HG03196 (cell line): Measurements from ENCODE around the gene GBF1.
"Not testable (repeated sequence)": the region's sequence is repeated elsewhere in the genome, so short reads cannot be mapped to it uniquely, and the experiment has no call there.

Experiments
- ATAC-seq: cut with Tn5 transposase; IDR thresholded peaks from one replicate; pipeline ENCODE4 v1.9.1; 2021; ENCODE audit not compliant: unreplicated experiment

Gene GBF1

GRCh38 chr10:102268375-102268888 lies 23.1 kb downstream of the GBF1 start:
- ATAC-seq = no peak

GRCh38 chr10:102269017-102269416 lies 23.7 kb downstream of the GBF1 start:
- ATAC-seq = no peak

- no peak for ATAC-seq
Measured at GRCh38 chr10:102274062-102274461, 28.7 kb downstream of the GBF1 start.

GRCh38 chr10:102275343-102275742 lies 30.0 kb downstream of the GBF1 start:
- no peak for ATAC-seq

- no peak for ATAC-seq
Measured at GRCh38 chr10:102279104-102279503, 33.8 kb downstream of the GBF1 start.

DNA sequence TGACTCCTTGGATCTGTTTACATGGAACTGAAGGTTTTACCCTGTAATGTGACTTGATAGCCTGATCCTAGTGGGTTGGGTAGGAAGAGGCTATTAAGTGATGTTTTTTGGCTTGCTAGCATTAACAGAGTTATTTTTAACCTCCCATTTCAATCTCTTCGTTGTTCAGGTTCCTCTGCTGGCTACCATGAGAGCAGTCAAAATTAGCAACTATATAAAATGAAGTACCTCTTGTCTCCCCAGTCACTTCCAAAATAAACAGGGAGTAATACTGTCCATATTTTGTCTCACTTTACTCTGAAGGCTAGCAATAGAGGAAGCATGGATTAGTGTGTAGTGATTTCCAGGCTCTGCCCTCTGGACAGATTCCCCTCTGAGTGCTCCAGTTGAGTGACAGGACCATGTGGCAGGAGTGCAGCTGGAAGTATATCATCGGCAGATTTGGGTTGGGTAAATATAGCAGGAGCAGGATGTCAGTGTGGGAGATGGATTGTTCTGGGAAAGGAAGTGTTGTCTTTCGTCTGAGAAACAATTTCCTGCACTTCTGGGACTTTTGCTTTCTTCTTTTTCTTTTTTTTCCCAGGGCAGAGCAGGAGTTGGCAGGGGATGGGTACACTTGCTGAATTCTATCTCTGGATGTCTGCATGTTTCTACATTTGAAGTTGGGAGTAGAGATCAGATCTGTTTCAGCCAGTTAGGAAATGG lies 35.2 kb downstream of the GBF1 start:
- no peak for ATAC-seq

DNA sequence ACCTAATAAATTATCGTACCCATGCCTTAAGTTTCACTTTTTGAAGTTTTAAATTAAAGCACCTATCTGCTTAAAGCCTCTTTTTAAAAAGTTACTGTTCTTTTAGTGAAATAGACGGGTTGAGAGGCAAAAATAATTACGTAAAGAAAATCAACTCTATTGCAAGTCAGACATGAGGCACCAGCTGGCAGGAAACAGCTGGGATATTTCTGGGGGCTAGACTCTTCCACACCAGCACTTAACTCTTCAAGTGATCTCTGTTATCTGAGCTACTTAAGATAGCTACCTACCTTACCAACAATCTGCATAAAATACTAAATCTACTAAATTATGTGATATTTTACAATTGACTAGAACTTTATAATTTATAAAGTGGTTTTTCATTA lies 35.8 kb downstream of the GBF1 start:
- no peak for ATAC-seq

DNA sequence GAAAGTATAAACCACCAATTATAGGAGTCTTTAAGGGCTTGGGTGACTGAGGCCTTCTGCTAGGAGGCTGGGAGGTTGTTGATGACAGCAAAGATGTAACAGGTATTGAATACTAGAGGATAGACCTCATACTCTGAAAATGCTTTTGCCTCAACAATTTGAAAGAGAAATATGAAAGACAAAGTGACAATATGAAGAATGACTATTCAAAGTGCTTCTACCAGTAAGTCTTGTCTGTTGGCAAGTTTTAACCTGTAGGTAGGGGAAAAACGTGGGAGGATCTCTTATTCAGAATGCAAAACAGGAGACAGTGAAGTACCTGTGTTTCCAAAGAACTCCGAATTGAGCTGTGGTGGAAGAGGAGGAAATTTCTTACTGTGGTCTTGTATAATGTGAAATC lies 38.2 kb downstream of the GBF1 start:
- no peak for ATAC-seq

GRCh38 chr10:102283890-102284289 lies 38.6 kb downstream of the GBF1 start:
- ATAC-seq = no peak

DNA sequence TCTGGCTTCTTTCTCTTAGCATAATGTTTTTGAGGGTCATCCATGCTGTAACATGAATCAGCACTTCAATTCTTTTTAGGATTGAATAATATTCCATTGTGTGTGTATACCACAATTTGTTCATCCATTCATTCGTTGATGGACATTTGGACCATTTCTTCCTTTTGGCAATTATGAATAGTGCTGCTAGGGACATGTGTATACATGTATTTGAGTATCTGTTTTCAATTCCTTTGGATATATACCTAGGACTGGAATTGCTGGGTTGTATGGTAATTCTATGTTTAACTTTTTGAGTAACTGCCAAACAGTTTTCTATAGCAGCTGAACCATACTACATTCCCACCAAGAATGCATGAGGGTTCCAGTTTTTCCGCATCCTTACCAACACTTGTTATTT lies 39.2 kb downstream of the GBF1 start:
- ATAC-seq = no peak

DNA sequence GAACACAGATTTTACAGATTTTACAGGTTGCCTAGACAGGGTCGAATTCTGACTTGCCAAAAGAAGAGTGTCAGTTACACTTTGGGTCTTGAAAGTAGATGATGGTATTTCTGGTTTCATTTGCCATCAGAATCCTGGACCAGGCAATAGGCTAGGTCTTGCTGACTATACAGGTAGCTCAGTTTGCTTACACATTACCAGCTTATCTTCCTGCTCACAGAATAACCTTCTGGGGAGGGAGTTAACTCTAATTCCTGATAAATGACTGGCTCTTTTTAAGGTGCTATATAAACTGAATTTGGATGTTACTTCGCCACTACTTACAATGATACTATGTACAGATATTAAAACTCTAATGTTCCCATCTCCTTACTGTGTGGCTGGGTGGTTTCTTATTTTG lies 39.8 kb downstream of the GBF1 start:
- ATAC-seq = no peak

DNA sequence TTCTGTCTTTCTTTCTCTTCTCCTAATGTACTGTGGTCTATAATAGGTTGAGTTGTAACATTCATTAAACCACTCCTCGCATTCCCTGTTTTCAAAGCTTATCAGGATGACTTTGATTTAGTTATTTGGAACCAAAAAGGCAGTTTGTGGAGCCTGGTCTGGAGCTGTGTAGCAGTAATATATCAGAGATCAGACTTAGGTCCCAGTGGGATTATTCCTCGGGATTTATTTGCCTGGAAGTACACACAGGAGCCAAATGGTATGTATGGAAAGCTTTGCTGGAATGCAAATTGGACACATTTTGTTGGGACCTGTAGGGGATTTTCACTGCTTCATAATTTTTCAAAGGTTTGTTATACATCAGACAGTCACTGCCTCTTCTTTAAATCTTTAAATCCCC lies 40.9 kb downstream of the GBF1 start:
- ATAC-seq = no peak

GRCh38 chr10:102287538-102287937 lies 42.2 kb downstream of the GBF1 start:
- ATAC-seq = no peak

DNA sequence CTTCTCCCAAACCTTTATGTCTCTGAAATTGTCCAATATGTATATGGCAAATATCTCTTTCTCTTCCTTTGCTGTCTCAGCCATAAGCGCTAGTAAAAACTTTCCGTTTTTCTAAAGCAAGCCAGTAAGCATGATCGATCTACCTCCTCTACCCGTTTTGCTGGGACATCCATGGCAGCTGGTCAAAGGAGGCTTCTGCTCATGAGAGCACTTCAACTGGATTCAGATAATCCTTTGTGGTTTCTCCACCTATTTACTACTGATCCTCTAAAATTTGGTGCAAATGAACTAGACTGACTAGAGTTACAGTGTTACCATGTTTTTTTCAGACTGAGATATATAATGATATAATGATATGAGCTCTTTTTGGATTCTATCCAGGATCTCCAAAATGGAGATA lies 42.7 kb downstream of the GBF1 start:
- no peak for ATAC-seq

- no peak for ATAC-seq
Measured at GRCh38 chr10:102289356-102289755, 44.0 kb downstream of the GBF1 start.

DNA sequence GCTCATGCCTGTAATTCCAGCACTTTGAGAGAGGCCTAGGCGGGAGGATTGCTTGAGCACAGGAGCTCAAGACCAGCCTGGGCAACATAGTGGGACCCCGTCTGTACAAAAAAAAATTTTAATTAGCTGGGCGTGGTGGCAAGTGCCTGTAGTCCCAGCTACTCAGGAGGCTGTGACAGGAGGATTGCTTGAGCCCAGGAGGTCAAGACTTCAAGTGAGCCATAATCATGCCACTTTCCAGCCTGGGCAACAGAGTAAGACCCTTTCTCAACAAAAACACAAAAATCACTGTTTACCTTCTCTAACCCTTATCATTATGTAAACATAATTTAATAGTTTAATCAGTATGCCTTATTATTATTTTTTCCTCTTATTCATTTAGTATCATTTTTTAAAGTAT lies 44.5 kb downstream of the GBF1 start:
- ATAC-seq = no peak

GRCh38 chr10:102291221-102291905 lies 46.0 kb downstream of the GBF1 start:
- ATAC-seq = no peak

DNA sequence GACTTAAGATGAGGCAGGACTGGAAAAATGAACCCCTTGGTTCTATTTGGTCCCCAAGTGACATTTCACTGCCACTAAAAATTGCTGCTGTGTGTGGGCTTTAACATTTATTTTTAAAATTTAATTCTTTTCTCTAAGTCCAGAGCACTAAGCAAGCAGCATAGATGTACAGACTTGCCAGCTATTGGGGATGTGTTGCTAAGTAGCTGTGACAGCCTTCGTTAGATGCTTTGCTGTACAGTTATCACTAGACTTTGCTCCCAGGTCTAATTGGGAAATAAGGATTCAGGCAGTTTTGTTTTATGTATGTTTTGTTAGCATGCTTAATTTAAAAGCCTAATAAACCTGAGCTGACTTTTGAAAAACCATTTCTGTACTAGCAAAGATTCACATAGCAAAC lies 51.8 kb downstream of the GBF1 start:
- no peak for ATAC-seq

- ATAC-seq = no peak
Measured at GRCh38 chr10:102298899-102299298, 53.6 kb downstream of the GBF1 start.

DNA sequence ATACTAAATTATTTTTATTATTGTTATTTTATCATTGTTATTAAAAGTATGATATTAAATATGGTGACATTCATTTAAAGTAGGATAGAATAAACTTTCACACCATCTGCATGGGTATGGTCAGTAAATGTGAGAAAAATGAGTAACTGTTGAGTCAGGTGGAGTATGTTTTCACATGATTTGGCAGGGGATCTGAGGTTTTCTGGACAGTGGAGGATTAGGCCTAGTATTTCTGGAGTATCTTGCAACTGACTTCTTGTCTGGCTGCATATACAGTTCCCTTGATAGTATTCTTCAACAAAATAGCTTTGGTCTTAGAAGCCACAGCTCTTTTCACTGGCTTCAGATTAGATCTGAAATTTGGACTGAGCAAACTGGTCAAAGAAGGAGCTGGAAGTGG lies 54.5 kb downstream of the GBF1 start:
- no peak for ATAC-seq

DNA sequence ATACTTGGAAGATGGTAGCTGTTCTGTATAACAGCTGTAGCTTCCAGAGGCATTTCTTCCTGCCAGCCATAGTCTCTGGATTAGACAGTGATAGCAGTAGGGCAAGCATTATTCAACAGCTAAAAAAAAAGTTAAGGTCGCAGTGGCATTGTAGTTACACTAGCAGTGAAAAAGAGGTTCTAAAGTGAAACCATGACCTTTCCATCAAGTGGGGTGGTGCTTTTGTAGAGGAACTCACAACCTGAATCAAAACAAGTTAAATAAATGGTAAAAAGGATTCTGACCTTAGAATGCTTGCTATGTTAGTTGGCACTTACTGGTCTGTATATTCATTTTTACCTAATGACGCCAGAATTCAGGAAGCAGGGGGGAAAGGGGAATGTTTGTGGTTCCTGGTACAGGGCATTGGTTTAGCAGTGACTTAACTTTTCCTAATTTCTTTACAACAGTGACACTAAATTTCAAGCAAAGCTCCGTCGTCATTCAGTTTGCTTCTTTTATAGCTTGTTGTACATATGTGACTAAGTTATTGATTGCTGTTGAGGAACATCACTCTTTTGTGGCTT lies 55.0 kb downstream of the GBF1 start:
- ATAC-seq = no peak

DNA sequence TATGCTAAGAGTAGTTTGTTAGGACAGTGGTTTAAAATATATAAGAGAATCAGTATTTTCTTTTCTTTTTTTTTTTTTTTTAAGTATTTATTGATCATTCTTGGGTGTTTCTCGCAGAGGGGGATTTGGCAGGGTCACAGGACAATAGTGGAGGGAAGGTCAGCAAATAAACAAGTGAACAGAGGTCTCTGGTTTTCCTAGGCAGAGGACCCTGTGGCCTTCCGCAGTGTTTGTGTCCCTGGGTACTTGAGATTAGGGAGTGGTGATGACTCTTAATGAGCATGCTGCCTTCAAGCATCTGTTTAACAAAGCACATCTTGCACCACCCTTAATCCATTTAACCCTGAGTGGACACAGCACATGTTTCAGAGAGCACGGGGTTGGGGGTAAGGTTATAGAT lies 55.6 kb downstream of the GBF1 start:
- not testable (repeated sequence) for ATAC-seq
